Choroid plexus epithelial cell (primary cell): Measurements from ENCODE around the gene C4orf36.
A peak's percentile ranks its signal among the peaks of the same experiment; 100 is the strongest.

Source experiments
- DNase-seq: peaks from one replicate; pipeline ENCODE4 v3.0.0-alpha.2; 2010; ENCODE audit warnings: low read depth
- H3K4me3 ChIP-seq: 2 replicates; pipeline ENCODE4 v1.5.1; 2011; ENCODE audit warnings: low read depth, mild to moderate bottlenecking, control low read depth, low read length, moderate library complexity
- CTCF ChIP-seq: conservative IDR thresholded peaks from 2 replicates; pipeline ENCODE4 v1.5.1; 2011; ENCODE audit warnings: low read depth, mild to moderate bottlenecking, control low read depth, inconsistent platforms, low read length, moderate library complexity

The C4orf36 gene

DNA sequence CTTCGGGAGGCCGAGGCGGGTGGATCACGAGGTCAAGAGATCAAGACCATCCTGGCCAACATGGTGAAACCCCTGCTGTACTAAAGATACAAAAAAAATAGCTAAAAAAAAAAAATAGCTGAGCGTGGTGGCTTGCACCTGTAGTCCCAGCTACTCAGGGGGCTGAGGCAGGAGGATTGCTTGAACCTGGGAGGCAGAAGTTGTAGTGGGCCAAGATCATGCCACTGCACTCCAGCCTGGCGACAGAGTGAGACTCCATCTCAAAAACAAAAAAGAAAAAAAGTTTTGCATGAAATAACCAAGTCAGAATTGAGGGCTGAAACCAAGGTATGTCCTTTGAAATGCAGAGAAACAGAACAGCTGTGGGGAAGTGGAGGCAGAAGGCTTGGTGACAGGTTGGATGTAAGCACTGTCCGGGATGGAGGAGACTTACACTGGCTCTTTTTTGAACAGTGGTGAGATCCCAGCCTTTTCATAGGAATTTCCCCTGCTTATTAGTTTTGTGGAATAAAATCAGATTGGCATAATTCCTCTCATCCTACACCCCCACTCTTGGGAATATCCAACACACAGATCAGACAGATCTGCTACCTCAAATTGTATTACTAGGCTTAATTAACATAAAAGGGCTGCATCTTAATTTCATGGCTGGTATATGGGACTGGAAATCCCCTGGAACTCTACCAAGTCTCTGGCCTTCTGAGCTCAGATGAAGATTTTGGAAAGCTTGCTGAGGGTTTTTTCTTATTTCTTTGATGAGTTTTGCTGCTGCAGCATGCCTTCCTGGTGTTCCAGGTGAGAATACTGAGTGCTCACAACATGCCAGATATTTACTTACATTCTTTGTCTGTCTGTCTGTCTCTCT lies 18.8 kb upstream of the C4orf36 start:
- peak; percentile 58 for DNase-seq
- TF ChIP-seq CTCF = no peak
- H3K4me3 ChIP-seq = no peak overlapping the region

- no peak overlapping the region for H3K4me3 ChIP-seq
- no peak for TF ChIP-seq CTCF
- DNase-seq = no peak
Measured at GRCh38 chr4:86910369-86910768, 18.1 kb upstream of the C4orf36 start.

DNA sequence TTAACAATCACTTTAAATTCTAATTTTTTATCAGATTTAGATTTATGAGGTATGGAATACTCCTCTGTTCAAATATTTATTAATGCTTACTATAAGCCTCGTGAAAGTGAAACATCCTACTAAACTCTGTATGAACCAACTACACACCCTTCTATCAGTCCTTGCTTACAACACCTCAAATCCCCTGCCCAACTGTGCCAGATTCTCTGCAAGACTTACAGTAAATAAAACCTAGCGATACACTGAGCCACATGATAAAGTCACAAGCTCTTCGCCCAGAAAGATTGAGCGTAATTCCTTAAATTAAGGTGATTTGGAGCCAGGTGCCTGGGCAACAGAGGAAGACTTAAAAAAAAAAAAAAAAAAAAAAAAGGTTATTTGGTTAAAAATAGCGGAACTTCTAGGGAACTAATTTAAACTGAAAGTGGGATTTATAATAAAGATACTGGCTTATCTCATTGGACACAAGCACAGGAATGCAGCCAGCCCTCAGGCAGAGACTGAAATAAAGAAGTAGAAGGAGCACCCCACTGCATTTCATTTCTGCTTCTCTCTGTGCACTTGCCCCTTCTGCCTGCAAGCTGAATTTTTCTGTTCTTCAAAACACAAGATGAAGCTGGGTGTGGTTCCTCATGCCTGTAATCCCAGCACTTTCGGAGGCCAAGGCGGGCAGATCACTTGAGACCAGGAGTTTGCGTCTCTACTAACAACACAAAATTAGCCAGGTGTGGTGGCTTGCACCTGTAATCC lies 17.5 kb upstream of the C4orf36 start:
- no peak overlapping the region for H3K4me3 ChIP-seq
- no peak for TF ChIP-seq CTCF
- DNase-seq = no peak

DNA sequence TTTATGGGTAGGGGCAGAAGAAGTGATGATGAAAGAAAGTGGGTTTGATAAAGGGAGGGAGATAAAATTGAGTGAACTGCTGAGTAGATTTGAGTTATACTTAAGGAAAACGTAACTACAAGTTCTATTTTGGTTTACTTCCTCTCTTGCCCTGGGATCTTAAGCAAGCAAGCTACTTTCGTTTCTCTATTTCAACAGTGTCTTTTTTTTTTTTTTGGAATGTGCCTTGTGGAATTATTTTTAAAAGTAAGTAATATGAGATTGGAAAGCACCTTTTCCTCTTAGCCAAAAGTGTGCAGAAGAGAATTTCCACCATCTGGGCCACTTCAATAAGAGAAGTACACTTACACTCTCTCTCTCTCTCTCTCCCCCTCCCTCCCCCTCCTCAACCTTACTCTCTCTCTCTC lies 16.0 kb upstream of the C4orf36 start:
- no peak for TF ChIP-seq CTCF
- DNase-seq = peak; percentile 84
- no peak overlapping the region for H3K4me3 ChIP-seq

DNA sequence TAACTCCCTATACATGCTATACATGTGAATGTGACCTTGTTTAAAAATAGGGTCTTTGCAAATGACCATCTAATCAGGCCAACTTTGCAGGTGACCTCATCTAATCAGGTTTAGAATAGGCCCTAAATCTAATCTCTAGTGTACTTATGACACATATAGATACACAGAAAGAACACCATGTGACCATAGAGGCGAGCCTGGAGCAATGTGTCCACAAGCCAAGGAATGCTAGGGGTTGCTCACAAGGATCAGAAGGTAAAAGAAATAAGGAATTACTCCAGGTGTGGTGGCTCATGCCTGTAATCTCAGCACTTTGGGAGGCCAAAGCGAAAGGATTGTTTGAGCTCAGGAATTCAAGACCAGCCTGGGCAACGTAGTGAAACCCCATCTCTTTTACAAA lies 9.6 kb upstream of the C4orf36 start:
- TF ChIP-seq CTCF = no peak
- no peak for DNase-seq
- H3K4me3 ChIP-seq = no peak overlapping the region

GRCh38 chr4:86898562-86898961 lies 6.3 kb upstream of the C4orf36 start:
- peak; percentile 62 for DNase-seq
- peak; percentile 55 for TF ChIP-seq CTCF
- H3K4me3 ChIP-seq = no peak overlapping the region
